ENCODE results near the gene SH2D3C.

The SH2D3C gene

DNA sequence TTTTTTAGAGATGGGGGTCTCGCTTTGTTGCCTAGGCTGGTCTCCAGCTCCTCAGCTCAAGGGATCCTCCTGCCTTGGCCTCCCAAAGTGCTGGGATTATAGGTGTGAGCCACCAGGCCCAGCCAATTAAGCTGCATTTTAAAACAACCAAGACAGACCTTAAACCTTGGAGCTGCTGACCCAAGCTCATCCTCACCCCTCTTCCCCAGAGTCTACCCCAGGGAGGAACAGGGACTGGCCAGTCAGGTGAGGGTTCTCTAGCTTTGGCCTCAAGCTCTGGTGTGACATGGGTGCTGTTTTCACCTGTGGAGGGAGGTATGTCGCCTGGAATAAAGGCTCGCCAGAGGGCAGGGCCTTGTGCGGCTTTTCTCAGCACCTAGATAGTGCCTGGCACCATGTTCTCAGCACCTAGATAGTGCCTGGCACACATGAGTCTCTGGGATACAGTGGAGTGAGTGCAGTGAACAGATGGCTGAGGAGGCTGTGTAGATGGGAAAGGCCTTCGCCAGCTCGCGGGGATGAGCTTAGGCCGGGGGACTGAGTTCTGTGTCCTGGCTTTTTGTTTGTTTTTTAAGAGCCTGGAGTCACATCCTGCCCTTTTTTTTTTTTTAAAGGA is 14.7 kb upstream of the SH2D3C start:
- Histone ChIP-seq H3K36me3 (peaks cover 62% of the 10 kb centered on the region), H3K4me1 (ENCODE audit: control insufficient read depth in 1 of 2, insufficient read depth in 1 of 2, low read depth in 1 of 2, low read length in 1 of 2) (no peaks in the 10 kb centered on the region), H3K27me3 (peaks cover 23% of the 10 kb centered on the region), H3K9me3 (no peaks in the 10 kb centered on the region), H3K27ac (peak overlapping the region; percentile 33), H3K4me3 (ENCODE audit: low read depth in 1 of 2, low read length in 1 of 2) (no peak overlapping the region)
- TF ChIP-seq CTCF (IDR thresholded peaks at IDR 0.05): no peak

GRCh38 chr9:127792417-127793031 is 14.1 kb upstream of the SH2D3C start:
- Histone ChIP-seq H3K27ac (peak overlapping the region; percentile 8), H3K27me3 (peaks cover 17% of the 10 kb centered on the region)
- no peak for TF ChIP-seq CTCF (IDR thresholded peaks at IDR 0.05)

DNA sequence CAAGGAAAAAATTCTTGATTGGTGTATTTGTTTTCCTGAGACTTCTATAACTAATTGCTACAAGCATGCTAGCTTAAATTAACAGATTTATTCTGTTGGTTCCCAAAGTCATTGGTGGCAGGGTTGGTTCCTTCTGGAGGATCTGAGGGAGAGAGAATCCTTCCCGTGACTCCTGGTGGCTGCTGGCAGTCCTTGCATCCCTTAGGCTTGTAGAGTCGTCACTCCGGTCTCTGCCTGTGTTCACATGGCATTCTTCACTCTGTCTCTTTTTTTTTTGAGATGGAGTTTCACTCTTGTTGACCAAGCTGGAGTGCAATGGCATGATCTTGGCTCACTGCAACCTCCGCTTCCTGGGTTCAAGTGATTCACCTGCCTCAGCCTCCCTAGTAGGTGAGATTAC is 12.6 kb upstream of the SH2D3C start:
- no peak for TF ChIP-seq CTCF (IDR thresholded peaks at IDR 0.05)
- H3K27ac ChIP-seq: no peak overlapping the region
- peaks cover 2% of the 10 kb centered on the region for H3K27me3 ChIP-seq
- peaks cover 77% of the 10 kb centered on the region for H3K36me3 ChIP-seq
- H3K4me3 ChIP-seq (ENCODE audit: low read depth in 1 of 2, low read length in 1 of 2): no peak overlapping the region
- peaks cover 14 to 16% of the 10 kb centered on the region in 2 experiments for H3K4me1 ChIP-seq (ENCODE audit: control insufficient read depth in 1 of 2, insufficient read depth in 1 of 2, low read depth in 1 of 2, low read length in 1 of 2)
- no peaks in the 10 kb centered on the region for H3K9me3 ChIP-seq

More at GRCh38 chr9:127792417-127793031, 14.1 kb upstream of the SH2D3C start:
- Histone ChIP-seq H3K4me1 (ENCODE audit: control insufficient read depth in 1 of 2, insufficient read depth in 1 of 2, low read depth in 1 of 2, low read length in 1 of 2) (peaks cover under 1 to 3% of the 10 kb centered on the region in 2 experiments), H3K36me3 (peaks cover 69% of the 10 kb centered on the region), H3K9me3 (no peaks in the 10 kb centered on the region), H3K4me3 (ENCODE audit: low read depth in 1 of 2, low read length in 1 of 2) (no peak overlapping the region)

GRCh38 chr9:127790094-127790855 is 11.8 kb upstream of the SH2D3C start:
- H3K4me1 ChIP-seq (ENCODE audit: control insufficient read depth in 1 of 2, insufficient read depth in 1 of 2, low read depth in 1 of 2, low read length in 1 of 2): peaks cover 14 to 16% of the 10 kb centered on the region in 2 experiments
- no peak overlapping the region for H3K27ac ChIP-seq
- peaks cover 77% of the 10 kb centered on the region for H3K36me3 ChIP-seq
- no peak for TF ChIP-seq CTCF (IDR thresholded peaks at IDR 0.05)
- H3K27me3 ChIP-seq: no peaks in the 10 kb centered on the region
- H3K9me3 ChIP-seq: no peaks in the 10 kb centered on the region
- H3K4me3 ChIP-seq (ENCODE audit: low read depth in 1 of 2, low read length in 1 of 2): no peak overlapping the region

- H3K27me3 ChIP-seq: no peaks in the 10 kb centered on the region
- no peaks in the 10 kb centered on the region for H3K9me3 ChIP-seq
- TF ChIP-seq CTCF (IDR thresholded peaks at IDR 0.05): no peak
- H3K4me1 ChIP-seq (ENCODE audit: control insufficient read depth in 1 of 2, insufficient read depth in 1 of 2, low read depth in 1 of 2, low read length in 1 of 2): peaks cover 24% of the 10 kb centered on the region in 2 experiments
- H3K36me3 ChIP-seq: peaks cover 72% of the 10 kb centered on the region
- no peak overlapping the region for H3K27ac ChIP-seq
- H3K4me3 ChIP-seq (ENCODE audit: low read depth in 1 of 2, low read length in 1 of 2): no peak overlapping the region
Measured at GRCh38 chr9:127789179-127789578, 10.7 kb upstream of the SH2D3C start.

All from neutrophil (primary cell).